Sigmoid colon (tissue), 4 donors: ENCODE results near the gene KAT8.

ENCODE experiments used
- CTCF ChIP-seq, 4 experiments: fragments of 450-650 bp in 3 of 4; fragments of 200-600 bp in 1 of 4; IDR thresholded peaks; one replicate each; pipeline ENCODE4 v1.5.1; 2016 to 2019; ENCODE audit warnings: antibody characterized with exemption in 4 of 4, mild to moderate bottlenecking in 3 of 4, moderate library complexity in 2 of 4
- EP300 ChIP-seq, 4 donors: sonication (generic); formaldehyde crosslinking; IDR thresholded peaks; one replicate each; pipeline ENCODE4 v1.6.1; 2017; ENCODE audit warnings: antibody characterized with exemption in 4 of 4
- POLR2A ChIP-seq, 2 donors: fragments of 450-650 bp; IDR thresholded peaks; one replicate each; pipeline ENCODE4 v1.6.1; 2016; ENCODE audit warnings: antibody characterized with exemption in 2 of 2, mild to moderate bottlenecking in 2 of 2, moderate library complexity in 2 of 2
- POLR2AphosphoS5 ChIP-seq, 4 donors: sonication (generic); formaldehyde crosslinking; IDR thresholded peaks; one replicate each; pipeline ENCODE4 v1.6.1; 2017; ENCODE audit warnings: antibody characterized with exemption in 4 of 4

GRCh38 chr16:31085411-31085810, 32.1 kb upstream of the KAT8 start:
- no peak for TF ChIP-seq CTCF (IDR thresholded peaks at IDR 0.05)
- TF ChIP-seq POLR2A (IDR thresholded peaks at IDR 0.05) = no peak
- no peak for TF ChIP-seq POLR2AphosphoS5 (IDR thresholded peaks at IDR 0.05)
- no peak for TF ChIP-seq EP300 (IDR thresholded peaks at IDR 0.05)
